WTC11 (cell line): ENCODE data around the gene CIC. TPM values are rescaled to one million over a fixed set of nuclear protein-coding genes. Genes with fewer than 3 reads are reported as not detected.

Experiments used
- ATAC-seq: fragments of 200-7000 bp; cut with Tn5 transposase; 2 replicates; pipeline ENCODE4 v1.10.0; 2021; ENCODE audit warnings: mild to moderate bottlenecking, moderate library complexity
- CTCF ChIA-PET: fragments of 300-600 bp; sonication (Branson Sonifier 250); formaldehyde crosslinking; loops from one replicate; lab custom pipeline; 2021; ENCODE audit warnings: antibody characterized with exemption; lab: Charles Lee
- POLR2A ChIA-PET: fragments of 350-600 bp; sonication (Branson Sonifier 250); formaldehyde crosslinking; loops from one replicate; lab custom pipeline; 2021; ENCODE audit warnings: antibody characterized with exemption; lab: Charles Lee
- DNase-seq: peaks from one replicate; pipeline ENCODE4 v3.0.0; 2021; ENCODE audit warnings: low spot score
- H3K27ac Mint-ChIP-seq: 2 replicates; pipeline ENCODE4 v1.8.0; 2021; ENCODE audit warnings: mixed read lengths
- H3K27me3 Mint-ChIP-seq: 2 replicates; pipeline ENCODE4 v1.8.0; 2021; ENCODE audit warnings: low read depth, mild to moderate bottlenecking, moderate library complexity, mixed read lengths
- H3K36me3 Mint-ChIP-seq: 2 replicates; pipeline ENCODE4 v1.8.0; 2021; ENCODE audit warnings: mixed read lengths
- H3K4me1 Mint-ChIP-seq: 2 replicates; pipeline ENCODE4 v1.8.0; 2022; ENCODE audit warnings: mixed read lengths
- H3K4me3 Mint-ChIP-seq: 2 replicates; pipeline ENCODE4 v1.8.0; 2021; ENCODE audit warnings: mild to moderate bottlenecking, moderate library complexity, mixed read lengths
- H3K9me3 Mint-ChIP-seq: 2 replicates; pipeline ENCODE4 v1.8.0; 2021; ENCODE audit warnings: mixed read lengths
- ATF3 ChIP-seq: sonication (generic); formaldehyde crosslinking; conservative IDR thresholded peaks from 2 replicates; pipeline ENCODE4 v1.8.1; 2022; ENCODE audit warnings: mild to moderate bottlenecking, missing genetic modification reagents
- CREB1 ChIP-seq: sonication (generic); formaldehyde crosslinking; IDR thresholded peaks from 2 replicates; pipeline ENCODE4 v1.8.0; 2023; ENCODE audit warnings: mild to moderate bottlenecking, missing genetic modification reagents
- FOXJ3 ChIP-seq: sonication (generic); formaldehyde crosslinking; IDR thresholded peaks from 2 replicates; pipeline ENCODE4 v1.9.0; 2021; ENCODE audit warnings: missing genetic modification reagents, mild to moderate bottlenecking, borderline replicate concordance
- GRHL2 ChIP-seq: fragments of 250-450 bp; sonication (Bioruptor Pico); IDR thresholded peaks from 2 replicates; pipeline ENCODE4 v1.8.0; 2022; ENCODE audit warnings: mild to moderate bottlenecking, moderate library complexity; ENCODE audit not compliant: insufficient replicate concordance, severe bottlenecking
- NFE2L1 ChIP-seq: sonication (generic); formaldehyde crosslinking; IDR thresholded peaks from 2 replicates; pipeline ENCODE4 v1.8.1; 2023; ENCODE audit warnings: missing genetic modification reagents
- NFYB ChIP-seq: sonication (generic); formaldehyde crosslinking; conservative IDR thresholded peaks from 2 replicates; pipeline ENCODE4 v1.8.0; 2022; ENCODE audit warnings: low read depth, missing genetic modification reagents
- SMAD3 ChIP-seq: sonication (generic); formaldehyde crosslinking; IDR thresholded peaks from 2 replicates; pipeline ENCODE4 v1.8.0; 2022; ENCODE audit warnings: missing genetic modification reagents, mild to moderate bottlenecking, borderline replicate concordance
- SP1 ChIP-seq: sonication (generic); formaldehyde crosslinking; conservative IDR thresholded peaks from 2 replicates; pipeline ENCODE4 v1.8.1; 2022; ENCODE audit warnings: missing genetic modification reagents
- STAT6 ChIP-seq: sonication (generic); formaldehyde crosslinking; conservative IDR thresholded peaks from 2 replicates; pipeline ENCODE4 v1.8.1; 2023; ENCODE audit warnings: mild to moderate bottlenecking, low read depth, missing genetic modification reagents, moderate library complexity
- TCF7 ChIP-seq: sonication (generic); formaldehyde crosslinking; IDR thresholded peaks from 2 replicates; pipeline ENCODE4 v1.8.0; 2022; ENCODE audit warnings: mild to moderate bottlenecking, low read depth, missing genetic modification reagents, moderate library complexity
- TEAD4 ChIP-seq: sonication (generic); formaldehyde crosslinking; IDR thresholded peaks from 2 replicates; pipeline ENCODE4 v1.8.0; 2022; ENCODE audit warnings: mild to moderate bottlenecking, missing genetic modification reagents
- ZNF219 ChIP-seq: sonication (generic); formaldehyde crosslinking; IDR thresholded peaks from 2 replicates; pipeline ENCODE4 v1.8.0; 2023; ENCODE audit warnings: missing genetic modification reagents, mild to moderate bottlenecking, borderline replicate concordance
- ZNF263 ChIP-seq: sonication (generic); formaldehyde crosslinking; IDR thresholded peaks from 2 replicates; pipeline ENCODE4 v1.8.1; 2022; ENCODE audit warnings: low read depth, mild to moderate bottlenecking, moderate library complexity, missing genetic modification reagents
- ZNF532 ChIP-seq: fragments of 250-450 bp; sonication (Bioruptor Pico); IDR thresholded peaks from 2 replicates; pipeline ENCODE4 v1.9.0; 2021; ENCODE audit warnings: mild to moderate bottlenecking, borderline replicate concordance
- total RNA-seq: library from RNA; stranded (reverse); gene quantifications from 3 replicates; pipeline ENCODE4 v1.2.3, GENCODE V29; 2021
- TF ChIP-seq, protein P1 (sequence below): sonication (generic); formaldehyde crosslinking; IDR thresholded peaks from 2 replicates; pipeline ENCODE4 v1.8.0; 2023; ENCODE audit warnings: missing genetic modification reagents, mild to moderate bottlenecking, borderline replicate concordance

CIC gene
- total RNA-seq, 1 experiment from 2014 or later: 55.8 TPM

- POLR2A ChIA-PET: interaction anchor here (1.0 to 1.9 kb wide), 2 partner anchors 8 to 9 kb away, joined by 3 to 5 read pairs; partner anchors contain the start of gene GSK3A
- peaks cover 55% of the 10 kb centered on the region for H3K36me3 Mint-ChIP-seq
- CTCF ChIA-PET: interaction anchor here (0.7 to 3.6 kb wide), 4 partner anchors 9 to 120 kb away, joined by 3 to 16 read pairs (median 4); partner anchors contain the start of genes GSK3A and POU2F2
- no peak overlapping the region; the same call in 1 of the 2 replicates for H3K27ac Mint-ChIP-seq
- H3K27me3 Mint-ChIP-seq: no peaks in the 10 kb centered on the region
- no peaks in the 10 kb centered on the region for H3K9me3 Mint-ChIP-seq
- no peak overlapping the region for H3K4me3 Mint-ChIP-seq
- no peak for DNase-seq
- no peak for ATAC-seq
- TF ChIP-seq CREB1: no peak
- no peak for TF ChIP-seq NFE2L1
- no peak for TF ChIP-seq GRHL2 (CRISPR knock-in tag)
- TF ChIP-seq, protein P1, sequence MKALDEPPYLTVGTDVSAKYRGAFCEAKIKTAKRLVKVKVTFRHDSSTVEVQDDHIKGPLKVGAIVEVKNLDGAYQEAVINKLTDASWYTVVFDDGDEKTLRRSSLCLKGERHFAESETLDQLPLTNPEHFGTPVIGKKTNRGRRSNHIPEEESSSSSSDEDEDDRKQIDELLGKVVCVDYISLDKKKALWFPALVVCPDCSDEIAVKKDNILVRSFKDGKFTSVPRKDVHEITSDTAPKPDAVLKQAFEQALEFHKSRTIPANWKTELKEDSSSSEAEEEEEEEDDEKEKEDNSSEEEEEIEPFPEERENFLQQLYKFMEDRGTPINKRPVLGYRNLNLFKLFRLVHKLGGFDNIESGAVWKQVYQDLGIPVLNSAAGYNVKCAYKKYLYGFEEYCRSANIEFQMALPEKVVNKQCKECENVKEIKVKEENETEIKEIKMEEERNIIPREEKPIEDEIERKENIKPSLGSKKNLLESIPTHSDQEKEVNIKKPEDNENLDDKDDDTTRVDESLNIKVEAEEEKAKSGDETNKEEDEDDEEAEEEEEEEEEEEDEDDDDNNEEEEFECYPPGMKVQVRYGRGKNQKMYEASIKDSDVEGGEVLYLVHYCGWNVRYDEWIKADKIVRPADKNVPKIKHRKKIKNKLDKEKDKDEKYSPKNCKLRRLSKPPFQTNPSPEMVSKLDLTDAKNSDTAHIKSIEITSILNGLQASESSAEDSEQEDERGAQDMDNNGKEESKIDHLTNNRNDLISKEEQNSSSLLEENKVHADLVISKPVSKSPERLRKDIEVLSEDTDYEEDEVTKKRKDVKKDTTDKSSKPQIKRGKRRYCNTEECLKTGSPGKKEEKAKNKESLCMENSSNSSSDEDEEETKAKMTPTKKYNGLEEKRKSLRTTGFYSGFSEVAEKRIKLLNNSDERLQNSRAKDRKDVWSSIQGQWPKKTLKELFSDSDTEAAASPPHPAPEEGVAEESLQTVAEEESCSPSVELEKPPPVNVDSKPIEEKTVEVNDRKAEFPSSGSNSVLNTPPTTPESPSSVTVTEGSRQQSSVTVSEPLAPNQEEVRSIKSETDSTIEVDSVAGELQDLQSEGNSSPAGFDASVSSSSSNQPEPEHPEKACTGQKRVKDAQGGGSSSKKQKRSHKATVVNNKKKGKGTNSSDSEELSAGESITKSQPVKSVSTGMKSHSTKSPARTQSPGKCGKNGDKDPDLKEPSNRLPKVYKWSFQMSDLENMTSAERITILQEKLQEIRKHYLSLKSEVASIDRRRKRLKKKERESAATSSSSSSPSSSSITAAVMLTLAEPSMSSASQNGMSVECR (CRISPR knock-in tag): no peak
- TF ChIP-seq TEAD4 (CRISPR knock-in tag): no peak
- no peak for TF ChIP-seq ATF3 (CRISPR knock-in tag)
- TF ChIP-seq SMAD3 (CRISPR knock-in tag): no peak
- no peak for TF ChIP-seq ZNF263 (CRISPR knock-in tag)
- TF ChIP-seq ZNF219 (CRISPR knock-in tag): no peak
- TF ChIP-seq FOXJ3: no peak
- TF ChIP-seq NFYB: no peak
- TF ChIP-seq STAT6 (CRISPR knock-in tag): no peak
- no peak for TF ChIP-seq TCF7 (CRISPR knock-in tag)
- no peak for TF ChIP-seq ZNF532 (CRISPR knock-in tag)
- TF ChIP-seq SP1: no peak
- 0 out of 2 replicates have a peak, but pooled peaks cover 4% of the 10 kb centered on the region for H3K4me1 Mint-ChIP-seq
Measured at GRCh38 chr19:42233678-42234292, 35.3 kb upstream of the CIC start.
